HUES6 (cell line): ENCODE results near the gene KAT7.

Experiments used
- H3K27ac ChIP-seq: 2 replicates; pipeline ENCODE4 v1.7.0; 2013; ENCODE audit warnings: low read depth, mild to moderate bottlenecking, low read length, inconsistent platforms
- H3K27me3 ChIP-seq: 2 replicates; pipeline ENCODE4 v1.6.1; 2013; ENCODE audit warnings: low read length; ENCODE audit not compliant: control insufficient read depth, insufficient read depth
- H3K36me3 ChIP-seq: 2 replicates; pipeline ENCODE4 v1.6.1; 2013; ENCODE audit warnings: low read length; ENCODE audit not compliant: control insufficient read depth, insufficient read depth
- H3K4me1 ChIP-seq: 2 replicates; pipeline ENCODE4 v1.6.1; 2013; ENCODE audit warnings: low read length; ENCODE audit not compliant: control insufficient read depth, insufficient read depth
- H3K4me3 ChIP-seq: 2 replicates; pipeline ENCODE4 v1.5.1; 2013; ENCODE audit warnings: low read depth, low read length
- H3K9ac ChIP-seq: one replicate; pipeline ENCODE4 v1.6.1; 2013; ENCODE audit warnings: mild to moderate bottlenecking, low read length
- H3K9me3 ChIP-seq: 2 replicates; pipeline ENCODE4 v1.6.1; 2013; ENCODE audit warnings: low read depth, low read length; ENCODE audit not compliant: control insufficient read depth, insufficient read depth

The KAT7 gene

GRCh38 chr17:49830605-49831004 lies 42.1 kb downstream of the KAT7 start:
- Histone ChIP-seq H3K9ac (no peak overlapping the region), H3K36me3 (peaks cover 83% of the 10 kb centered on the region), H3K27me3 (no peaks in the 10 kb centered on the region), H3K9me3 (no peaks in the 10 kb centered on the region), H3K4me1 (no peaks in the 10 kb centered on the region; the same call in 1 of the 2 replicates), H3K4me3 (no peak overlapping the region), H3K27ac (no peak overlapping the region)

- Histone ChIP-seq H3K36me3 (peaks cover 64% of the 10 kb centered on the region), H3K9ac (no peak overlapping the region), H3K4me1 (no peaks in the 10 kb centered on the region; the same call in 1 of the 2 replicates), H3K4me3 (no peak overlapping the region), H3K9me3 (no peaks in the 10 kb centered on the region), H3K27me3 (no peaks in the 10 kb centered on the region), H3K27ac (no peak overlapping the region)
These were observed 44.5 kb downstream of the KAT7 start for GRCh38 chr17:49832840-49833599.

- H3K9ac ChIP-seq: no peak overlapping the region
- H3K4me1 ChIP-seq: no peaks in the 10 kb centered on the region; the same call in 1 of the 2 replicates
- H3K27ac ChIP-seq: no peak overlapping the region
- H3K4me3 ChIP-seq: no peak overlapping the region
- peaks cover 60% of the 10 kb centered on the region for H3K36me3 ChIP-seq
- H3K9me3 ChIP-seq: no peaks in the 10 kb centered on the region
- H3K27me3 ChIP-seq: no peaks in the 10 kb centered on the region
These were observed 45.8 kb downstream of the KAT7 start for GRCh38 chr17:49834118-49834743.

GRCh38 chr17:49835472-49835871 lies 47.0 kb downstream of the KAT7 start:
- Histone ChIP-seq H3K9ac (no peak overlapping the region), H3K27ac (no peak overlapping the region), H3K36me3 (peaks cover 50% of the 10 kb centered on the region), H3K4me1 (no peaks in the 10 kb centered on the region; the same call in 1 of the 2 replicates), H3K27me3 (no peaks in the 10 kb centered on the region), H3K9me3 (no peaks in the 10 kb centered on the region), H3K4me3 (no peak overlapping the region)

- Histone ChIP-seq H3K4me3 (no peak overlapping the region), H3K36me3 (peaks cover 43% of the 10 kb centered on the region), H3K27me3 (no peaks in the 10 kb centered on the region), H3K9me3 (no peaks in the 10 kb centered on the region), H3K27ac (no peak overlapping the region), H3K4me1 (no peaks in the 10 kb centered on the region; the same call in 1 of the 2 replicates), H3K9ac (no peak overlapping the region)
These were observed 47.9 kb downstream of the KAT7 start for GRCh38 chr17:49836111-49837030.

- H3K9ac ChIP-seq: no peak overlapping the region
- H3K9me3 ChIP-seq: no peaks in the 10 kb centered on the region
- H3K27ac ChIP-seq: no peak overlapping the region
- no peaks in the 10 kb centered on the region for H3K27me3 ChIP-seq
- peaks cover 20% of the 10 kb centered on the region for H3K36me3 ChIP-seq
- H3K4me3 ChIP-seq: no peak overlapping the region
- H3K4me1 ChIP-seq: no peaks in the 10 kb centered on the region
These were observed 51.0 kb downstream of the KAT7 start for GRCh38 chr17:49839455-49839854.

- no peak overlapping the region for H3K9ac ChIP-seq
- no peaks in the 10 kb centered on the region for H3K9me3 ChIP-seq
- no peak overlapping the region for H3K27ac ChIP-seq
- no peaks in the 10 kb centered on the region for H3K27me3 ChIP-seq
- no peaks in the 10 kb centered on the region for H3K4me1 ChIP-seq
- no peak overlapping the region for H3K4me3 ChIP-seq
- H3K36me3 ChIP-seq: peaks cover 15% of the 10 kb centered on the region
These were observed 53.1 kb downstream of the KAT7 start for GRCh38 chr17:49841548-49841947.

- Histone ChIP-seq H3K9me3 (no peaks in the 10 kb centered on the region), H3K4me3 (no peak overlapping the region), H3K27me3 (no peaks in the 10 kb centered on the region), H3K4me1 (no peaks in the 10 kb centered on the region), H3K9ac (no peak overlapping the region), H3K36me3 (peaks cover 15% of the 10 kb centered on the region; the same call in 1 of the 2 replicates), H3K27ac (no peak overlapping the region)
These were observed 53.9 kb downstream of the KAT7 start for GRCh38 chr17:49842371-49842770.

GRCh38 chr17:49842846-49843245 lies 54.4 kb downstream of the KAT7 start:
- Histone ChIP-seq H3K9me3 (no peaks in the 10 kb centered on the region), H3K4me3 (no peak overlapping the region), H3K9ac (no peak overlapping the region), H3K27me3 (no peaks in the 10 kb centered on the region), H3K4me1 (peaks cover 1% of the 10 kb centered on the region; the same call in 1 of the 2 replicates), H3K36me3 (peaks cover 15% of the 10 kb centered on the region; the same call in 1 of the 2 replicates), H3K27ac (no peak overlapping the region)

GRCh38 chr17:49843774-49844350 lies 55.4 kb downstream of the KAT7 start:
- peaks cover 7% of the 10 kb centered on the region; the same call in 1 of the 2 replicates for H3K36me3 ChIP-seq
- H3K27me3 ChIP-seq: no peaks in the 10 kb centered on the region; the same call in 1 of the 2 replicates
- no peak overlapping the region for H3K9ac ChIP-seq
- no peak overlapping the region for H3K4me3 ChIP-seq
- H3K27ac ChIP-seq: no peak overlapping the region
- no peaks in the 10 kb centered on the region for H3K9me3 ChIP-seq
- H3K4me1 ChIP-seq: peaks cover 3% of the 10 kb centered on the region; the same call in 1 of the 2 replicates
